ENCODE measurements around the gene TM6SF1.

The TM6SF1 gene

GRCh38 chr15:83174891-83175290 is 67.4 kb downstream of the TM6SF1 start:
- no peak for DNase-seq (ENCODE audit: low read depth in 2 of 2)

GRCh38 chr15:83178390-83178789 is 70.9 kb downstream of the TM6SF1 start:
- no peak for DNase-seq (ENCODE audit: low read depth in 2 of 2)

- no peak for DNase-seq (ENCODE audit: low read depth in 2 of 2)
These were observed 71.5 kb downstream of the TM6SF1 start for GRCh38 chr15:83178869-83179325.

- DNase-seq (ENCODE audit: low read depth in 2 of 2): no peak
These were observed 78.1 kb downstream of the TM6SF1 start for GRCh38 chr15:83185561-83185960.
